HTERT RPE-1 (cell line): ENCODE measurements around the gene SYNDIG1.
"Not testable (repeated sequence)": the region's sequence is repeated elsewhere in the genome, so short reads cannot be mapped to it uniquely, and the experiment has no call there.

Experiments
- in situ Hi-C: fragments of 300-500 bp; cut with MboI; formaldehyde crosslinking; loops from 4 replicates; pipeline ENCODE4 v1.14.3; 2020; ENCODE audit warnings: low sequenced_read_pairs

Gene SYNDIG1

DNA sequence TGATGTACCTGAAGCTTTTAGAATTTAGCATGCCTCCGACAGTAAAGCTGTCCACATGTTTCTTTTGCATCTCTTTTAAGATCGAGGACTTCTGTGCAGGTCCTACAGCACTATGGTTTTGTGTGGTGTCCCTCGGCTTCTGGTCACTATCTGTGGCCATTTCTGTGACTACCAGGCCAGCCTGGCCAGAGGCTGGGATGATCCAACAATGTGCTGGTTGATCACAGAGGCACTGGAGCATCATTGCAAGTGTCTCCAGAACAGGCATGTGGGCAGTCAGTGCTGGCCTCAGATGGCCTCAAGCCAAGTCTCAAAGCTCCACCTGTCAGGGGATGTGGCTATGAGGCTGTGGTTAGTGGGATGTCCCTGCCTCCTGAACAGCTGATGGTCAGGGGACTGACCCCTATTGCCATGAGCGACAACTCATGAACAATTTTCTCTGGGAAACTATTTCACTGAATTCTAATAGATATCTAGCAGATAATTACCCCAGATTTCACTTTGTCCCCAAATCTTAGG, 136.6 kb downstream of the SYNDIG1 start:
- in situ Hi-C loops, result no loop called here

DNA sequence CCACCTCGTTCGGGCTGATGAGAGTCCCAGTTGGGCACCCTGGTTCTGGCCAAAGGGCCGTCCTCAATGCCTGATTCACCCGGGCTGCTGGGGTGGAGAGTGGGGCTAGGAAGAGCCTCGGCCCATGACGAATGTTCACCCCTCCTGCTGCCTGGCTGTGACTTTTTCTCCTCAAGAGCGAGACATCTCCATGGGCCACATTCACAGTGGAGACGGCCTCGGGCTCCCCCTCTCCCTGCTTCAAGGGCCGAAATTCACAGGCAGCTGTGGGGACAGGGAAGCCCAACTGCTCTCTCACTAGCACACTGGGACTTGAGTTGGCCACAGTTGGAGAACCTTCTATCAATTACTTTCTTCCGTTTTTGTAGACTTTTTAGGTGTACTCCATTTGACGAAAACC, 138.0 kb downstream of the SYNDIG1 start:
- in situ Hi-C loops, result no loop called here

DNA sequence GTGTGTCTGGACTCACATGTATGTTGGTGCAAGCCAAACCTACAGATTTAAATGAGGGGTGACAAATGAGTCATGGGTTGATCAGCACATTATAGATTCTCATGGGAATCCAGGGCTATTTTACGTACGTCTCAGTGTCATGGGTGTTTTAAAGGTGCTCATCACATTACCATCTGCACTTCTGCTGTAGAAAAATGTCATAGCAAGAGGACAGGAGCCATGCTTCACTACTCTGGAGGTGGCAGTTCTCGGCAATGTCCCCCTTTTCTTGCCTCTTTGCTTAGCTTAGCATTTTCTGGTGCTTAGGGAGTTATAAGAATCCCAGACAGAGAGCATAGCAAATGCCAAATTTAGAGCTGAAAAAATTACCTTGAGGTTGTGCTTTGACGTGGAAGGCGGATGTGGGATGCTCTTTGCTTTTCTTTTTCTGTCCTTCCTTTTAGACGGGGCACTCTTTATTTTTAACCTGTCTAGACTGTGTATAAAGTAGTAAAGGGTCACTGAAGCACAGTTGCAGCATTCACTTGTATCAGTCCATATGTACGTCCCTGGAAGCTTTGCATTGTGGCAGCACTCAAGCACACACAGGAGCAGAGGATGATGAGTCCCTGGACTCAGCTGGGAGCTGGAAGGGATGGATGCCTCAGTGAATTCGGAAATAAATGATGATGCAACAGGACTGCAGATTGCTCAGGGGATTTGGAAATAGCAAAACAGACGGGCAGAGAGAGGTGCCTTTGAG, 139.7 kb downstream of the SYNDIG1 start:
- in situ Hi-C loops, result no loop called here

DNA sequence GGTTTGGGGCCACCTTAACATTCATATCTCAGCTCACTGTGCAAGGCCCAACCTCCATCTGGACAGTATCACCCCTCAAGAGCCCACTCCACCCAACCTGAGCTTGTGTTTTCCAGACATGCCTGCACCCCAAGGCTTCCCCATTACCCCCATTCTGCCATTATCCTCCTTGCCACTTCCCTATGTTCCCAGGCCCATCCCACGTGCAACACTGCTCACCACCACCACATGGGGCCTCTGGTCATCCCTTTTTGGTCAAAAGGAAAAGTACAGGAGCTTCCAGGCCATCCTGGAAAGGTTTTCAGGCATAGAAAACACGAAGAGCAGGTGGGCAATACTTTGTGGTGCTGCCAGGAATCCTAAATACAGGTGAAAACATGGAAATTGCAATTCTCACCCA, 140.3 kb downstream of the SYNDIG1 start:
- in situ Hi-C loops, result no loop called here

DNA sequence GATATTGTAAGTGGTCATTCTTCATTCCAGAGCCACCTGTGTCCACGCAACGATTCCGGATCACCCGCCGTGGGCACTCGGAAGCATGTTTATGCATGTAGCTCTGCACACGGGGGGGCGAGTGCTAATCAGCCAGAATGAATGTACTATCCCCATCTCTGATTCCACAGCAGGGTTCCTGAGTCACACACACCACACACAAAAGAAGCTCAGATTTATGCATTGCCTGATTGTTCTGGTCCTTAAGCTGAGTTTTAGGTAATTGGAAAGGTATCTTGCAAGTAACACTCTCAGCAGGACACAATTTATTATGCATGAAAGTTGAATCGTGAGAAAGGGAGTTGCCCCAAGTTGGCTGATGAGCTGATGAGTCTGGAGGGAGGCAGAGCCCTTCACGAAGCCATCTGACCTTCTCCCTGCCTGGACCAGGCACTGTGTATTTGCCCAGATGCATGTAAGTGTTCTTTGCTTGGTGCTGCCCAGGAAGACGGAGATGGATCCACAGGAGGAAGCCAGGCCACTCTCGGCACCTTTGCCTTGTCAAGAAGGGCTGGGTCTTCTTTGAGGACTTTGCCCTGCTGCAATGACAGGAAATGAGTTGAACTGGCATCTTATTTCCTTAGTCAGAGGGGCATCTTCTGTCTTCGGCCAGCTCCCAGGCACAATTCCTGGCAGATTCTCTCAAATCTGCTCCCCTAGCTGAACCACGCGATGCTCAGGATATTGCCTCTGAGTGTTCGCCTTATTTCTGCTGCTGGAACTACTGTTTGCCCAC, 141.1 kb downstream of the SYNDIG1 start:
- in situ Hi-C loops, result no loop called here

DNA sequence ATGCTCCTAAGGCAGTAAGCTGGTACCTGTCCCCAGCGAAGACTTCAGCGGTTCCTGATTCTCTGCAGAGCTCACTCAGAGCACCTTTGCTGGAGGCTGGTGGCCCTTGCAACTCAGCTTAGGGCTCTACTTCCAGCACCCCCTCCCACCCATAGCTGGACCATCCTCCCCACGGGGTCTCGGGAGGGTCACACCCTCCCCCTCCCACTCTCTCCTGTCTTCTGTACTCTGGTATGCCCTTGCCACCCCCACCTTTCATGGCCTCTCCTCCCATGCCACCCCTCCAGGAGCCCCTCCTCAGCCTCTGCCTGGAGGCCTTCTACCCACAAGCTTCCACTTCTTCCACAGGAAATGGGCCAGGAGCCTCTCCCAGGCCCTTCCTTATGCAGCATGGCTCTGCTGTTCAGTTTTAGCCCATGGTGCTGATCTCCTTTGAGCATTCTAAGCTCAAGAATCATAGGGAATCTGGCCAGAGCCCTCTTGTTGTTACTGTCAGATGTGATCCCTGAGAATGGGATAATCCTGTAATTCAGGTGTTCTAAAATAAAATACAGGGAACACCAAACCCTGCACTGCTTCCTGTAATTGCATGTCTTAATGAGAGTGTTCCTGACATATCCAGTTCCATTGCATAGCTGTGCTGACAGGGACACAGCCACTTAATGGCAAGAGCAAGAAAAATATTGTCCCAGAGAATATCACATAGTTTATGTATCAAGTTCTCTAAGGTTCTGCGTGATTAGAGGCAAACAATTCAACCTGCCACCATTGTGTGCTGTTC, 142.1 kb downstream of the SYNDIG1 start:
- in situ Hi-C loops, result no loop called here

DNA sequence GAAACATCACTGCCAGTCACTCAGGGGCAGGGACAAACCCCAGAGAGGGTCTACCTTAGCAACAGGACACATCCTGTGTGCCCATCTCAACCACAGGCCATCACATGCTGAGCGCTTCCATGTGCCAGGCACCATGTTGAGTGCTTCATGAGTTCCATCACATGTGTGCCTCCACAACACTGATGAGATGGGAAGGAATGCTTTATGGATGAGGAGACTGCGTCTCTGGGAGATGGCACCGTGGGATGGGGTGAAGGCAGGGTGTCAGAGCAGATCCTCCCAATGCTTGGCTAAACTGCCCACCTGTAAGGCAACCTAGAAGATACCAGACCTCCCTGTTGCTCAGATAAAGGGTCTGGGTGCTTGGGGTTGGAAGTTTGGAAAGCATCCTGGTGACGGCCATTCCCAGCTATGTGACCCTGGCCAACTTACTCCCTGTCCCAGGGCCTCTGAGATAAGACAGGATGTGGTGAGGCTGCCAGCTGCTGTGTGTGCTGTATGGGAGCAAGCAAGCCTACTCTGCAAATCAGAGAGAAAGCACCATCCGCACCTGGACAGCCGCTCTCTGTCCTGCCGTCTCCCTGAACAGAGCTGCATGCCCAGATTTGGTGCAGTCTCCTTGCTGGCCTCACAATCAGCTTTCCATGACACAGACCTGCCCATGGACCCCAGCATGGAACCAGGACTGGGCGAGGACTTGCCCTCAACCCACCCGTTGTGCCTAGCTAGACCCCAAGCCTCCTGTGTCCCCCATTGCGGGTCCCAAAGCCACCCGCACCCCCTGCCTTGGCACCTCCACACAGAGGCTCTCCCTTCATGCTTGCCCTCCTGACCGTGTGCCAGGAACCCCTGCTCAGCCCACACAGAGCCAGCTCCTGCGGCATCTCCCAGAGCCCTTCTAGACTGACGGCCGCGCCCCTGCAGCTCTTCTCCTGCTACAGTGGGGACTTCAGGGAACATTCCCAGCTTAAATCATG, 143.7 kb downstream of the SYNDIG1 start:
- in situ Hi-C loops, result no loop called here

DNA sequence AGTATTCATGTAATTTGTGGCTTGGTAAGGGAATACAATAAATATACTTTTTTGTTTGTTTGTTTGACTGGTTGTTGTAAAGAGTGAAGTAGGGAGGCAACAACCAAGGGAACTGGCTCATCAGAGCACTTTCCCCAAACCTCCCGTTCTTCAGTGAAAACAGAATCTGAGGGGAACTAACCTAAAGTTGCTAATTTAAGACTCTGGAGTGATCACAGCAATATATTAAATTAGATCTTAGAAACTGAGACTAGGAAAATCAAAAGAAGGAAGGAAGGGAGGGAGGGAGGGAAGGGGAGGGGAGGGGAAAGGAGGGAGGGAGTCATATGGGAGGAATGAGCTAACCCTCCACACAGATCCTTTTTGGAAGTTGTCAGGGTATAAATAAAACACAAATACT, 144.9 kb downstream of the SYNDIG1 start:
- in situ Hi-C loops, result no loop called here

DNA sequence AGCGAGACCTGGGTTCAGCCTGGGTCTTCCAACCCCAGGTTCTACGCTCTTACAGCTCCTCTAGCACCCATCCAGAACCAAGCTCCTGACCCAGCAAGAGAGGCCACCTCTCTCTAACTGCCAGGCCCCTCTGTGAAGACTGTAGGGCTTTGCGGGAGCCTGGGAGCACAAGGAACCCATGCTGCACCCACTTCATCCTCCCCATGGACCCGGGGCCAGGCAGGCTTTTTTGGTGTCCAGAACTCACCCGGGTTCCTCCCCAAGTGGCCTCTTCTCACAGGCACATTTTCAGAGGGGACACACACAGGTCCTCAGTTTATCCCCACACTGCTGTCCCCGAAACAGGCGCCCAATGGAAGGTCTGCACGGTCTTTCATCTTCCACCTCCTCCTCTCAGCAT, 145.9 kb downstream of the SYNDIG1 start:
- in situ Hi-C loops, result no loop called here

DNA sequence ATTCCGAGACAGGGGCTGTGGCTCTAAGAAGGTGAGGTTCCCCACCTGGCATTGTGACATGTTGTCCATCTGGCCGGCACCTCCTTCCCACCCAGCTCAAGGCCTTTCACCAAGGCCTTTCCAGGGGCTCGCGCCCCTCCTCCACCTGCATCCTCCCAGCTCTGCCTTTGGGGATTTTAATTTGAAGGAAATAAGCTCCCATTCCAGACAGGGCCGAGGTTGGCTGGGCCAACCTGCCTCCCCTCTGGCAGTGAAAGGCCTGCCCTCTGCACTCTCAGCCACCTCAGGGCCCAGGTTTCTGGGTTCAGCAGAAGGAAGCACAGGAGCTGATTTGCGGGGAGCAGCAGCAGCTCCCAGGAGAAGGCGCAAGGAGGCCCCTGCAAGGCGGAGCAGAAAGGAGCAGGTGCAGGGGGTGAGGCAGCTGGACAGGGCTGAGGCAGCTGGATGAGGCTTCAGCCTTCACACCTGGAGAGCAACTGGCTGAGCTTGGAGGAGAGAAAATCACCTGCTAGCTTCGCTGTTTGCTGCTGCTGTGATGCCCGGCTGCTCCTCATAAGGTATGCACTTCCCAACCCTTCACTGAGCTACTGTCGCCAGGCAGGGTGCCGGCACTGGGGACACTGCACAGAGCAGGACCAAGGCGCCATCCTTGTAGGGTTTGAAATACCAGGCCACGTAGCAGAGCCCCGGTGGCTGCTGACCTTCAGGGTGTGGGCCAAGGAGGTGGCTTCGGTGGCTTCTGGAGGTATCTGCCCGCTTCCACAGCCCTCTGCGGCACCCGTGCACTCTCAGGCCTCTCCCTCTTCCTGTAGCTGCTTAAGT, 147.0 kb downstream of the SYNDIG1 start:
- in situ Hi-C loops, result no loop called here

DNA sequence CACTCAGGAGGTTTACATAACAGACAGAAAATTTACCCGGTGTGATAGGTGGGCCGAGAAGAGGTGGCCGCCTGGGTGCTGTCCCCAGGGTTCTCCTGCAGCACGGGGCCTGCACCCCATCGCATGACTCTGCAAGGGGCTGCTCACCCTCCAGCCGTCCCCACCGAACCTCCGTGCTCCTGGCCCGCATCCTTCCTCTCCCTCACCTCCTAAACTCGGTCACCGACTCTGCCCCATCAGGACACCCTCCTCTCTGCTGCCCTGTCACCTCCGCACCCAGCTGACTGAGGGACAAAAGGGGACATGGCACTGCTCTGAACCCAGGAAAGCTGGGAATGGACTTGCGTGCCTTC, 147.6 kb downstream of the SYNDIG1 start:
- in situ Hi-C loops, result no loop called here

DNA sequence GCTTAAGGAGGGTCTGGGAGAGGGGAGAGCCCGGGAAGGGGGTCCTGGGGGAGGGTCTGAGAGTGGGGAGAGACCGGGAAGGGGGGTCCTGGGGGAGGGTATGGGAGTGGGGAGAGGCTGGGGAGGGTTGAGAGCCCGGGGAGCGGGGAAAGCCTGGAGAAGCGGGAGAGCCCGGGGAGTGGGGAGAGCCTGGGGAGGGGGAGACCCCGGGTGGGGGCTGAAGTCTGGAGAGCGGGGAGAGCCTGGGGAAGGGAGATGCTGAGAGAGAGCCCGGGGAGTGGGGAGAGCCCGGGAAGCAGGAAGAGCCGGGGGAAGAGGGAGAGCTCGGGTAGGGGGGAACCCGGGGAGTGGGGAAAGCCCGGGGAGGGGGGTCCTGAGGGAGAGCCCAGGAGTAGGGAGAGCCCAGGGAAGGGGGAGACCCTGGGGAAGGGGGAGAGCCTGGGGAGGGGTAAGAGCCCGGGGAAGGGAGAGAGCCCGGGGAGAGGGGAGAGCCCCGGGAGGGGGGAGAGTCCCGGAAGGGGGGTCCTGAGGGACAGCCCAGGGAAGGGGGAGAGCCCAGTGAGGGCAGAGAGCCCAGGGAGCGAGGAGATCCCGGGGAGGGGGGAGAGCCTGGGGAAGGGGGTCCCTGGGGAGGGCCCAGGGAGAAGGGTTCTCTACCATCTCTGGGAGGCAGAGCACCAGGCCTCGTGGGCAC, 148.5 kb downstream of the SYNDIG1 start:
- in situ Hi-C loops, result no loop called here

DNA sequence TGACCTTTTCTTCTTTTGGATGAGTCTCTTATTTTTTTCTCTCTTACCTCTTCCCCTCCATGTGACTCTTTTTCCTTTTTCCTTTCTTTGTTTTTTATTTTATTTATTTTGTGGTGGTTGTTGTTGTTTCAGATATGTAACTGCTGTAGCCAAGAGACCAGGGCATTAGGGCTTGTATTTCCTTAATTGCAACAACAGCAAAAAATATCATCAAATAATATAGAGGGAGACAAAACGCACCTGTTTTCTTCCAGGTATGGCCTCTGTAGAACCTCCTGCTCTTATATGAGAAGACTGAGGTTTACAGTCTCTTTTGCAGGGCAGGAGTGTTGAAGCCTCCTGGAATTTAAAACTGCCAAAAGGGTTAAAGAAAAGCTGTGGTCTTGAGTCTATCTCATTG, 149.3 kb downstream of the SYNDIG1 start:
- in situ Hi-C loops, result no loop called here

DNA sequence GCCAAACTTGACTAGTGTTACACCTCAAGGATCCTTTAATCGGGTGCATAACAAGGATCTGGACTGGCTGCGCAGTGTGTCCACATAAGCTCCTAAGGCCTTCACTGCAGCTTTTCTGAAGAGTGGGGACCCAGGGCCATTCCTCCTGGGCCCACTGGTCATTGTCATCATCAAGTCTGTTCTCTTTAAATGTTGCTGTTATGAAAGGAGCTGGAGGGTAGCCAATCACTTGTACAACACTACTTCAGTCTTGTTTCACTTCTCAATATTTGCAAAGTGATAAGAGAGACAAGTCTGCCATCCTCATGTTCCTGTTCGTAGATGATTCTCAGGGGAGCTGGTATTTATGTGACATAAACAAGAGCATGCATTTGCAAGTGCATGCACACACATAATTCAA, 149.8 kb downstream of the SYNDIG1 start:
- in situ Hi-C loops, result no loop called here

DNA sequence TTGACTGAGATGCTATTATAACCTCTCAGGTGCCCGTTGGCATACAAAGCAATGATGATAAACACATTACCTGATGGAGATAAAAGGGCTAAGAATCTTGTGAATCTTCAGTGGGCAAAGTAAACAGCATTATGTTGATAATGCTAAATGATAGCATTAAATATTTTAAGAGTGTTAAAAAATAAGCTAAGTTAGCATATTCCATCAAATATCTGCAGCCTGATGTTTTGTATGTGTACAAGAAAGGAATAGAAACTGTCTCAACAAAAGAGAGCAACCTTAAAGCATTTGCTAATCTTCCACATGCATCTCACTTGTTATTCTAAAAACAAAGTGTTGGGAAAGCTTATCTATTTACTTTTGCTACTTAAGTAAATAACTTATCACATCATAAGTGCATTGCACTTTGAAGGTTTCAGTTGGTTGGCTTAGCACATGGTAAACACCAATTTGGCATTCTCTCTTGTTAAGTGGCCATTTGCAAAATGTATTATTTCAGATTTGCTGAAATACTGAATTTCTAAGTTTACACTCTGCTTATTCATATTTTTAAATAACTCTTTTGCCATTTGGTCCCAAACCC, 151.6 kb downstream of the SYNDIG1 start:
- in situ Hi-C loops, result no loop called here

DNA sequence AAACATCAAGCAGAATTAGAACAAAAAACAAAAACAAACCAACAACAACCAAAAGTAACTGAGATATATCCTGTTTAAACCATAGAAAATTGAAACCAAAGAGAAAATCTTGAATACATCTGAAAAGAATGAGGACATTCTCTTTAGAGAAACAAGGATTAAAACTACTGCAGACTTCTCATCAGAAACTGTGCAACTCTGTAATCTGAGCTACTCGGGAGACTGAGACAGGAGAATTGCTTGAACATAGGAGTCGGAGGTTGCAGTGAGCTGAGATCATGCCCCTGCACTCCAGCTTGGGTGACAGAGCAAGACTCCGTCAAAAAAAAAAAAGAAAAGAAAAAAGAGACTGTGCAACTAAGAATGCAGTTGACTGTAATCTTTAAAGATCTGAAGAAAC, 153.4 kb downstream of the SYNDIG1 start:
- in situ Hi-C loops, result no loop called here

DNA sequence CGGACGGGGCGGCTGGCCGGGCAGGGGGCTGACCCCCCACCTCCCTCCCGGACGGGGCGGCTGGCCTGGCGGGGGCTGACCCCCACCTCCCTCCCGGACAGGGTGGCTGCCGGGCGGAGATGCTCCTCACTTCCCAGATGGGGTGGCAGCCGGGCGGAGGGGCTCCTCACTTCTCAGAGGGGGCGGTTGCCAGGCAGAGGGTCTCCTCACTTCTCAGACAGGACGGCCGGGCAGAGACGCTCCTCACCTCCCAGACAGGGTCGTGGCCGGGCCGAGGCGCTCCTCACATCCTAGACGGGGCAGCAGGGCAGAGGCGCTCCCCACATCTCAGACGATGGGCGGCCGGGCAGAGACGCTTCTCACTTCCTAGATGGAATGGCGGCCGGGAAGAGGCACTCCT, 156.7 kb downstream of the SYNDIG1 start:
- in situ Hi-C loops, result not testable (repeated sequence)

DNA sequence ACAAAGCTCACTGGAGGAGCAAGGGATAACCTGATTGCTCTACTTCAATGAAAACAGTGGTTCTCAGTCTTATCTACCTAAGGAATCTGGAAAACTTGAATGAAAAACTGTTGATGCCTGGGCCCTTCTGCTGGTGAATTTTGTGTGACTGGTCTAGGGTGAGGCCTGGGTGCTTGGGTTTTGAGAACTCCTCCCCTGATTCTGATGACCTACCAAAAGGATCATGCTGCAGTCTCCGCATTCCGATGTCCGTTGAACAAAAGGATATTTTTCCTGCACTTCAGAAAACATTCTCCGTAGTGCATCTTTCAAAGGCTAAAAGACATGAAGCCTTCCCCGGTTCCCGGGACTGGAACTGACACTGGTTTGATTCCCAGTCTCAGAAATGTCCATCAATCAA, 157.9 kb downstream of the SYNDIG1 start:
- in situ Hi-C loops, result no loop called here

DNA sequence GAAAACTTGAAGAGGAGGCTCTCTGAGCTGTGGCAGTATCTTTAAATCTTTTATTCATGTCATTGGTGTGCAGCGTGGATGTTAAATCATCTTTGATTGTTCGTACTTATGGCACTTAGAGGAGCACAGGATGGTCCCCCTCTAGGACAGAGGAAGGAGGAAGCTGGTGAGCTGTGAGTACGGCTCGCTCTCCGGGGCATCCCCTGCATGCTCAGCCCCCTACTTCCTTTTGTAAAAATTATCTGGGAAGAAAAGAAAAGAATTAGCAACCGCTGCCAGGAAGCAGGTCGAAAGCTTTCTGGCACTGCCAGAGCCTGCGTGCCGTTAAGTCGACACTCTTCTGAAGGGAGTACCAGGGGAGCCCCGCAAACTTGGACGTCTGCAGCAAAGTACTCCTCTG, 158.5 kb downstream of the SYNDIG1 start:
- in situ Hi-C loops, result no loop called here
